GM23338 (cell line): Measurements from ENCODE around the gene MAP3K15. TPM values are rescaled to one million over a fixed set of nuclear protein-coding genes. Genes with fewer than 3 reads are reported as not detected.

Experiments used
- ATAC-seq: fragments of 200-7000 bp; cut with Tn5 transposase; 3 replicates; pipeline ENCODE4 v1.9.1; 2020
- DNase-seq: peaks from one replicate; pipeline ENCODE4 v3.0.0-alpha.2; 2015; ENCODE audit warnings: low spot score
- H2AFZ ChIP-seq: fragments of 200-600 bp; sonication (generic); 2 replicates; pipeline ENCODE4 v1.8.0; 2016; ENCODE audit warnings: antibody characterized with exemption, mild to moderate bottlenecking, moderate library complexity
- H3F3A ChIP-seq: fragments of 200-600 bp; sonication (generic); replicated peaks from 2 replicates; pipeline ENCODE4 v1.8.0; 2017; ENCODE audit warnings: antibody characterized with exemption, mixed run types, low read depth
- H3K27ac ChIP-seq: fragments of 200-600 bp; sonication (generic); 2 replicates; pipeline ENCODE4 v1.6.1; 2016; ENCODE audit warnings: low read depth
- H3K27me3 ChIP-seq: fragments of 200-600 bp; sonication (generic); 2 replicates; pipeline ENCODE4 v1.8.0; 2016; ENCODE audit warnings: mild to moderate bottlenecking, mixed run types, moderate library complexity; ENCODE audit not compliant: insufficient read depth
- H3K36me3 ChIP-seq: fragments of 200-600 bp; sonication (generic); 2 replicates; pipeline ENCODE4 v1.8.0; 2016; ENCODE audit warnings: mild to moderate bottlenecking; ENCODE audit not compliant: insufficient read depth
- H3K4me1 ChIP-seq: fragments of 200-600 bp; sonication (generic); 2 replicates; pipeline ENCODE4 v1.8.0; 2016; ENCODE audit warnings: mild to moderate bottlenecking, moderate library complexity; ENCODE audit not compliant: insufficient read depth
- H3K4me2 ChIP-seq: fragments of 200-600 bp; sonication (generic); 2 replicates; pipeline ENCODE4 v1.7.1; 2017; ENCODE audit warnings: mixed run types
- H3K4me3 ChIP-seq: fragments of 200-600 bp; sonication (generic); 2 replicates; pipeline ENCODE4 v1.6.1; 2016; ENCODE audit warnings: mixed run types
- H3K79me2 ChIP-seq: fragments of 200-600 bp; sonication (generic); replicated peaks from 2 replicates; pipeline ENCODE4 v1.8.0; 2017; ENCODE audit warnings: mild to moderate bottlenecking; ENCODE audit not compliant: insufficient read depth
- H3K9me2 ChIP-seq: fragments of 200-600 bp; sonication (generic); 2 replicates; pipeline ENCODE4 v1.8.0; 2017; ENCODE audit not compliant: insufficient read depth
- H4K20me1 ChIP-seq: fragments of 200-600 bp; sonication (generic); replicated peaks from 2 replicates; pipeline ENCODE4 v1.8.0; 2017; ENCODE audit warnings: mild to moderate bottlenecking; ENCODE audit not compliant: insufficient read depth
- H3K27ac Mint-ChIP-seq: 2 replicates; pipeline ENCODE4 v1.8.0; 2020; ENCODE audit warnings: inconsistent platforms, mild to moderate bottlenecking, moderate library complexity, mixed read lengths
- H3K27me3 Mint-ChIP-seq: 3 replicates; pipeline ENCODE4 v1.8.0; 2022; ENCODE audit warnings: low read depth, mild to moderate bottlenecking, moderate library complexity, mixed read lengths, inconsistent platforms; ENCODE audit not compliant: insufficient read depth, poor library complexity
- H3K36me3 Mint-ChIP-seq: 3 replicates; pipeline ENCODE4 v1.8.0; 2021; ENCODE audit warnings: low read depth, mild to moderate bottlenecking, inconsistent platforms, moderate library complexity, mixed read lengths
- H3K4me1 Mint-ChIP-seq: 3 replicates; pipeline ENCODE4 v1.8.0; 2020; ENCODE audit warnings: mild to moderate bottlenecking, inconsistent platforms, mixed read lengths
- H3K4me3 Mint-ChIP-seq: 3 replicates; pipeline ENCODE4 v1.8.0; 2021; ENCODE audit warnings: moderate library complexity, mild to moderate bottlenecking, inconsistent platforms, mixed read lengths
- H3K9me3 Mint-ChIP-seq: 3 replicates; pipeline ENCODE4 v1.8.0; 2020; ENCODE audit warnings: moderate library complexity, mild to moderate bottlenecking, inconsistent platforms, mixed read lengths
- CREB1 ChIP-seq: fragments of 250-450 bp; sonication (Bioruptor Pico); IDR thresholded peaks from 2 replicates; pipeline ENCODE4 v1.5.0; 2020; ENCODE audit warnings: low read depth, mild to moderate bottlenecking, moderate library complexity
- CTCF ChIP-seq, 2 experiments: fragments of 200-600 bp in 1 of 2; sonication (generic) in 1 of 2; conservative IDR thresholded peaks; 2 replicates each; pipeline versions ENCODE4 v1.5.1 to v1.6.1; 2016 to 2017; ENCODE audit warnings: antibody characterized with exemption in 2 of 2, low read depth in 2 of 2, mild to moderate bottlenecking in 2 of 2, moderate library complexity in 1 of 2
- ETS1 ChIP-seq: IDR thresholded peaks from 2 replicates; pipeline ENCODE4 v1.6.1; 2016; ENCODE audit warnings: antibody characterized with exemption
- EZH2 ChIP-seq: fragments of 200-600 bp; sonication (generic); IDR thresholded peaks from one replicate; pipeline ENCODE4 v1.8.0; 2017; ENCODE audit warnings: antibody characterized with exemption, mild to moderate bottlenecking, low read depth; ENCODE audit not compliant: unreplicated experiment
- EZH2phosphoT487 ChIP-seq: fragments of 200-600 bp; sonication (generic); IDR thresholded peaks from one replicate; pipeline ENCODE4 v1.8.1; 2018; ENCODE audit warnings: antibody characterized with exemption; ENCODE audit not compliant: unreplicated experiment
- JUNB ChIP-seq: IDR thresholded peaks from one replicate; pipeline ENCODE4 v1.6.1; 2016; ENCODE audit warnings: antibody characterized with exemption; ENCODE audit not compliant: unreplicated experiment
- NANOG ChIP-seq: IDR thresholded peaks from 2 replicates; pipeline ENCODE4 v1.6.1; 2016; ENCODE audit warnings: antibody characterized with exemption, borderline replicate concordance
- POLR2AphosphoS5 ChIP-seq: IDR thresholded peaks from 2 replicates; pipeline ENCODE4 v1.6.1; 2016; ENCODE audit warnings: antibody characterized with exemption, low read depth
- REST ChIP-seq: IDR thresholded peaks from one replicate; pipeline ENCODE4 v1.6.1; 2018; ENCODE audit warnings: antibody characterized with exemption; ENCODE audit not compliant: unreplicated experiment
- STAT1 ChIP-seq: IDR thresholded peaks from one replicate; pipeline ENCODE4 v1.6.1; 2016; ENCODE audit warnings: antibody characterized with exemption; ENCODE audit not compliant: unreplicated experiment
- ZNF114 ChIP-seq: fragments of 250-450 bp; sonication (Bioruptor Pico); IDR thresholded peaks from 2 replicates; pipeline ENCODE4 v1.5.0; 2020; ENCODE audit warnings: mild to moderate bottlenecking, moderate library complexity
- ZNF331 ChIP-seq: fragments of 250-450 bp; sonication (Bioruptor Pico); IDR thresholded peaks from 2 replicates; pipeline ENCODE4 v1.5.0; 2020; ENCODE audit warnings: low read depth, mild to moderate bottlenecking, moderate library complexity
- ZNF462 ChIP-seq: fragments of 250-450 bp; sonication (Bioruptor Pico); IDR thresholded peaks from 2 replicates; pipeline ENCODE4 v1.5.0; 2020; ENCODE audit warnings: mild to moderate bottlenecking, moderate library complexity
- polyA plus RNA-seq: library from polyadenylated mRNA; unstranded; fragments of >200 nt; fragmentation: Nextera tagmentation; extraction: Ambion mirVana; gene quantifications from 2 replicates; pipeline ENCODE4 v1.2.1, GENCODE V29; 2016
- total RNA-seq: library from RNA; depleted of rRNA; stranded (reverse); fragments of >200 nt; shearing (Covaris generic); gene quantifications from 2 replicates; pipeline ENCODE4 v1.2.3, GENCODE V29; 2014

Gene MAP3K15
- total and polyA plus RNA-seq, 2 experiments from 2014 or later: 0.40 to 3.1 TPM

- no peaks in the 10 kb centered on the region for H3K4me1 Mint-ChIP-seq
- no peak for ATAC-seq
- no peaks in the 10 kb centered on the region for H3K79me2 ChIP-seq
- H2AFZ ChIP-seq: no peak overlapping the region
- no peaks in the 10 kb centered on the region for H3K36me3 ChIP-seq
- H3F3A ChIP-seq: no peaks in the 10 kb centered on the region
- no peak overlapping the region for H3K27ac Mint-ChIP-seq
- H3K4me3 Mint-ChIP-seq: no peak overlapping the region
- H4K20me1 ChIP-seq: no peaks in the 10 kb centered on the region
- H3K27me3 Mint-ChIP-seq: peaks cover 13% of the 10 kb centered on the region
- H3K27ac ChIP-seq: no peak overlapping the region
- DNase-seq: no peak
- H3K9me2 ChIP-seq: no peaks in the 10 kb centered on the region
- H3K27me3 ChIP-seq: no peaks in the 10 kb centered on the region
- peaks cover 3% of the 10 kb centered on the region; the same call in 2 of the 3 replicates for H3K36me3 Mint-ChIP-seq
- H3K4me1 ChIP-seq: no peaks in the 10 kb centered on the region
- no peak overlapping the region for H3K4me2 ChIP-seq
- no peak for TF ChIP-seq JUNB
- TF ChIP-seq EZH2: no peak
- TF ChIP-seq REST: no peak
- no peak for TF ChIP-seq ZNF331 (CRISPR knock-in tag)
- no peak for TF ChIP-seq CTCF (conservative IDR thresholded peaks at IDR 0.05; ENCODE audit: low read depth in 2 of 2)
- no peak for TF ChIP-seq NANOG
- TF ChIP-seq EZH2phosphoT487: no peak
- TF ChIP-seq CREB1 (CRISPR knock-in tag): no peak
- TF ChIP-seq ZNF114 (CRISPR knock-in tag): no peak
- TF ChIP-seq POLR2AphosphoS5: no peak
- TF ChIP-seq ZNF462 (CRISPR knock-in tag): no peak
- no peak for TF ChIP-seq ETS1
- no peak for TF ChIP-seq STAT1
- peaks cover 24% of the 10 kb centered on the region for H3K9me3 Mint-ChIP-seq
- H3K4me3 ChIP-seq: no peak overlapping the region
Measured at GRCh38 chrX:19479458-19479857, 35.9 kb downstream of the MAP3K15 start.
